Ovary (tissue), 3 donors: ENCODE results near the gene TOR1AIP2.

Experiments
- EP300 ChIP-seq: sonication (generic); formaldehyde crosslinking; IDR thresholded peaks from one replicate; pipeline ENCODE4 v1.6.1; 2017; ENCODE audit warnings: antibody characterized with exemption
- POLR2A ChIP-seq: fragments of 450-650 bp; IDR thresholded peaks from one replicate; pipeline ENCODE4 v1.6.1; 2017; ENCODE audit warnings: antibody characterized with exemption, mild to moderate bottlenecking, moderate library complexity
- TF ChIP-seq, protein P1 (sequence below), 3 donors: fragments of 450-650 bp in 2 of 3; fragments of 200-600 bp in 1 of 3; IDR thresholded peaks; one replicate each; pipeline versions ENCODE4 v1.5.1 to v1.8.0; 2016 to 2022; ENCODE audit warnings: antibody characterized with exemption in 3 of 3, mild to moderate bottlenecking in 1 of 3
- donor health status: DM: no; HTN: no; CAD: no.

DNA sequence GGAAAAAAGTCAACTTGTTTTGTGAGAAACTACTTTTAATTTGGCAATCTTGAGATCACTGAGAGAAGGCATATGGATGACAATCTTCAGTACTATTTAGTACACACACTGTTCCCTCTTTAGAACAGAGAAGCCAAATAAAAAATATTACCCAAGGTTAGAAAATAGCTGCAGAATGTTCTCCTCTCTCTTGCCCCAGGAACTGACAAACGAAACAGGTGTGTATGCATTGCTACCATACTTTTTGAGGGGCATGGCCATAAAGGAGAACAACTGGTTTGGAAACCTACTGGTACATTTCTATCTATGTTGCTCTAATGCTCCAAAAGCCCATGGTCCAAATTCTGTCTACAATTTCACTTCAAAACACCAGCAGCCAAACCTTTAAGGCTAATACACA is 5.7 kb downstream of the TOR1AIP2 start:
- TF ChIP-seq, protein P1, sequence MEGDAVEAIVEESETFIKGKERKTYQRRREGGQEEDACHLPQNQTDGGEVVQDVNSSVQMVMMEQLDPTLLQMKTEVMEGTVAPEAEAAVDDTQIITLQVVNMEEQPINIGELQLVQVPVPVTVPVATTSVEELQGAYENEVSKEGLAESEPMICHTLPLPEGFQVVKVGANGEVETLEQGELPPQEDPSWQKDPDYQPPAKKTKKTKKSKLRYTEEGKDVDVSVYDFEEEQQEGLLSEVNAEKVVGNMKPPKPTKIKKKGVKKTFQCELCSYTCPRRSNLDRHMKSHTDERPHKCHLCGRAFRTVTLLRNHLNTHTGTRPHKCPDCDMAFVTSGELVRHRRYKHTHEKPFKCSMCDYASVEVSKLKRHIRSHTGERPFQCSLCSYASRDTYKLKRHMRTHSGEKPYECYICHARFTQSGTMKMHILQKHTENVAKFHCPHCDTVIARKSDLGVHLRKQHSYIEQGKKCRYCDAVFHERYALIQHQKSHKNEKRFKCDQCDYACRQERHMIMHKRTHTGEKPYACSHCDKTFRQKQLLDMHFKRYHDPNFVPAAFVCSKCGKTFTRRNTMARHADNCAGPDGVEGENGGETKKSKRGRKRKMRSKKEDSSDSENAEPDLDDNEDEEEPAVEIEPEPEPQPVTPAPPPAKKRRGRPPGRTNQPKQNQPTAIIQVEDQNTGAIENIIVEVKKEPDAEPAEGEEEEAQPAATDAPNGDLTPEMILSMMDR (IDR thresholded peaks at IDR 0.05), result no peak
- TF ChIP-seq POLR2A (no peak), EP300 (no peak)
